ENCODE results near the gene IQCE.

Gene IQCE

DNA sequence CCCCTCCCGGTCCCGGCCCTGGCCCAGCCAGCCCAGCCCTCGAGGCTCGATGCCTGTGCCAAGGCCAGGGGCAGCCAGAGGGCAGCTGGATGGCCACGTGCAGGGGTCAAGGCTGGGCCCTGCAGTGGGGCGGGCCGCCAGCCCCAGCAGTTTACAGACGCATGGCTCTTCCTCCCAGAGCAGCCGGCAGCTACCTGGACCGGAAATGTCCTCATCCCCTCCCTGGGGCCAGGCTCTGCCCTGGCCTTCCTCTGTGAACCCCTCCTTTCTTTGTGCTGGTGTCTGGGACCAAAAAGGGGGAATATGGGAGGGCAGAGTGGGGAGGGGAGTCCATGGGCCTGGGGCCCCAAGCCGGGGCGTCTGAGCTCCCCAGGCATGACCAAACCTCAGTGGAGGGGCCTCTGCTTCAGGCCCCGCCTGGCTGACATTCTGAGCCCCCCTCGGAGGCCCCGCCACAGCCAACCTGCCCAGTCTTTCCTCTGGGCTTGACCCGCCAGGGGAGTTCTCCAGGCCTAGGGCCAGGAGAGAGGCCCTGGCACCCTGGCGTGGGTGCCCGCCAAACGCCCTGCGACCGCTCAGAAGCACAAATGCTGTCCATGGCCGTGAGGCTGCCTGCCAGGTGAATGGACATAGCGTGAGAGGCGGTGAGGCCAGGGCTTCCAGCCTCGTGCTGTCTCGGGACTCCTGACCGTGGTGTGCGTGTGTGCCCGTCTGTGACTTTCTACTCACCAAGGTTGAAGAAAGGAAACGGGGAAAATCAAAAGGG, 104.5 kb downstream of the IQCE start:
- no peak for DNase-seq (ENCODE audit: low read depth)

GRCh38 chr7:2663960-2664359, 105.2 kb downstream of the IQCE start:
- DNase-seq (ENCODE audit: low read depth), result no peak

Data from stimulated activated CD8-positive, alpha-beta memory T cell treated with anti-CD3 and anti-CD28 coated beads, Interleukin-12 subunit alpha, Interleukin-12 subunit beta, amount 100 ng/mL, for 1 hour (primary cell).